Right ventricle myocardium inferior (tissue), 1 donor: ENCODE data around the gene IRF2BPL. TPM values are rescaled to one million over a fixed set of nuclear protein-coding genes. Genes with fewer than 3 reads are reported as not detected.

Experiments used
- ATAC-seq: fragments of 200-7000 bp; cut with Tn5 transposase; one replicate; pipeline ENCODE4 v1.9.1; 2020; ENCODE audit warnings: mild to moderate bottlenecking, moderate library complexity
- DNase-seq: peaks from one replicate; pipeline ENCODE4 v3.0.0; 2021; ENCODE audit errors: missing footprints
- intact Hi-C: fragments of 100-400 bp; cut with DNase I; formaldehyde crosslinking; loops from one replicate; pipeline ENCODE4 v1.11.0; 2022
- total RNA-seq: library from RNA; stranded (reverse); fragmentation: NEBNext Ultra II Directional; extraction: Animal tissue kit (Norgen Biotek cat#: 25700); gene quantifications from one replicate; pipeline ENCODE4 v1.2.1, GENCODE V29; 2021
- donor health status: DM: no; HTN: yes; CAD: no; lungs with severe emphysema.

IRF2BPL gene
- total RNA-seq, 1 donor from 2014 or later, result 41.1 TPM

DNA sequence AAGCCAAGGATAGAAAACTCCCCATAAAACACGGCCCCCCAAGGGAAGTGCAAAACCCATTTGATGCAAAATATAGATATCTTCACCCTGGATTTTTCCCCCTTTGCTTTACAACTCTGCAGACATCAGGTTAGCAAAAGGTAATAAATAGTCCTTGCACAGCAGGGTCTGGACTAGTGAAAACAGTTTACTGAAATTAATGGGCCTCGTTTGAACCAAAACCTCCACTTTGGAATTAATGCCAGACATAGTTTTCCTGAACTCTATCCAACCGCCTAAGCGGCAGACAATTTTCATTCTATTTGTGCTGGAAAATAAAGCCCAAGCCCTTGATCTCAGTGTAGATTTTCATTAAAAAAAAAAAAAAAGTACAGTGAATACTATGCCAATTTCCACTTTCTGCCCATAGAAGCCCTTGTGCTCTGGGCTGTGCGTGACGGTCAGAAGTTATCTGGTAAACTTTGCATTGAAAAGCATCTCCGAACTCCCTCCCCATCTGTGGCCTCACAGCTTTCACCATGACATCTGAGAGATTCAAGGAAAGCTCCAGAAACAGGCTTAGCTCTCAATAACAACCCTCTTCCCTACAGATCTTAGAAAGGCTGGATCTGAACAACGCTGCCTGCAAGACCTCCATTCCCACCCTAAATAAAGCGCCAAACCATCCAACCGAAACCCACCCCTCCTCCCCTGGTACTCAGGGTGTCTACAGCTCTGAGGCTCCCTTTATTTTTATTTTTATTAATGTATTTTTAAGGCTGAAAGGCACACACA lies 11.0 kb upstream of the IRF2BPL start:
- ATAC-seq (no peak), DNase-seq (no peak)
- intact Hi-C loops, result loop anchor here (1.0 to 5.0 kb wide), 4 partner anchors 11 to 121 kb away; partner anchors contain the start of genes CIPC and IRF2BPL

DNA sequence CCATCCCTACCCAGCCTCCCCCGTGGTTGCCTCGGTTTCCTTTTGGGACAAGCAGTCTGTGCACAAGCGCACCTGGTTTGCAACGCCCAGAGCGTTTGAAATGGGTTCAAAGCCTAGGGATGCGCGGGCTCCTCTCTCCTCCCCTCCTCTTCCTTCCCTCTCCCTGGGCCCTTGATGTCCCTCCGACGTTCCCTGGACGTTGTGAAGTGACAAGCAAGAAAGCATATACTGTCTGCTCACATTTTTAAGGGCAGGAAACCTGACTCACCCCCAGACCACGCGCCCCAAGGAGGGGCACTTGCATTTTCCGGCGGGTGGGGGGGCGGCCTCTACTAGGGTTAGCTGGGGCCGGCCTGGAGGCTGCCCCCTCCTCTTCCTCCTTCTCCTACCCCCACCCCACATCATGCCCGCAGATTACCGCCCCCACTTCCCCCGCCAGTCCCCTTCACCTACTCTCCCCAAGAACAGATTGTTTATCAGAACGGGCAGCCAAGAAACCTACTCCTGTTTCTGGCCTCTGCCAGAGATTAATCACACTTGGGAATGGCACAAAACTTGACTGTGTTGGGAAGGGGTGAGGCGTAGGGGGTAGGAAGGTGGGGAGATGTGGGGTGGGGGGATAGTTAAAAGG lies 9.5 kb upstream of the IRF2BPL start:
- no peak for DNase-seq
- intact Hi-C loops, result no loop called here
- no peak for ATAC-seq

DNA sequence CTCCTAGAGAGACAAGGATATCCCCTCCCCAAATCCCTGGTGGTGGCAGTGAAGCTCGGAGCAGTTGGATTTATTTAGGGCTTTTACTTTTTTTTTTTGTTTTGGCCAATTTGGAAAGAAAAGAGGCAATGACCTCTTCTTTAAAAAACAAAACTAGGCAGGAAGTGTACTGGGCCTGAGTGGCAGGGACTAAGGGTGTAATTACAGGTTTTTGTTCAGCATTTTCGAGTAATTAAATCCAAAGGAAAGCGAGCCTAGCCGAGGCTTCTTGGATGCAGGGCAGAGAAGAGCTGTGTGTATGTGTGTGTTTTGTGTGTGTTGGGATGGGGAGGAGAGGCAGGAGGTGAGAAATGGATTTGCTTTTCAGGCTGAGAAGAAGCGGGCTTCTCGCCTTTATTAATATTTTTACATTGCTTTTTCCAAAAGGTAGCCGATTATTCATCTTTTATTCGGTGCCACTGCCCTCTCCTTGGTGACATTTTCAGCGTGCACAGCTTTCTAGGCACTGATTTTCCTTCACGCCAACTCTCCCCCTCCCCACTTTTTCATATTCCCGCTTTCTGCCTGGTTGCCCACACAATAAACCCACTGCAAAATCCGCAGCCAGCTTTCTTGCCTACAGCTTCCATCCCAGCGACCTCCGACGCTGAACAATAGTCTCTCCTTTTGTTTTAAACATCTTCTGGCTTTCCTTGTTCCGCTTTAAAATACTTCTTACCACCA lies 8.9 kb upstream of the IRF2BPL start:
- no peak for ATAC-seq
- intact Hi-C loops, result no loop called here
- DNase-seq, result no peak

- ATAC-seq (no peak), DNase-seq (no peak)
- intact Hi-C loops, result no loop called here
Observed at GRCh38 chr14:77036484-77037214, 8.1 kb upstream of the IRF2BPL start.

DNA sequence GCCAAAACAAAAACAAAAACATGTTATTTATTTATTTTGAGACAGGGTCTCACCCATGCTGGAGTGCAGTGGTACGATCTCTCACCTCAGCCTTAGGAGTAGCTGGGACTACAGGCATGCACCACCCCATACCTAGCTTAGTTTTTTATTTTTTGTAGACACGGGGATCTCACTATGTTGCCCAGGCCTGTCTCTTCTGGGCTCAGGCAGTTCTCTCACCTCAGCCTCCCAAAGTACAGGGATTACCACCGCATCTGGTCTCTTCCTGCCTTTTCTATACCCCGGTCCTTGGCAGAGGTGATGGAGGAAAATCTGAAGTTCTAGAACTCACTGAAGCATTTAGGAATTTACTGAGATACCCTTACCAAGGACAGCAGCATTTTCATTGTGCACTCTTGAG lies 6.8 kb upstream of the IRF2BPL start:
- intact Hi-C loops, result no loop called here
- no peak for DNase-seq
- no peak for ATAC-seq

GRCh38 chr14:77033622-77034589 lies 5.4 kb upstream of the IRF2BPL start:
- DNase-seq (peak; percentile 94), ATAC-seq (peak; percentile 67)
- intact Hi-C loops, result no loop called here

GRCh38 chr14:77032844-77033621 lies 4.5 kb upstream of the IRF2BPL start:
- DNase-seq, result peak; percentile 94
- intact Hi-C loops, result no loop called here
- ATAC-seq, result peak; percentile 78

GRCh38 chr14:77032491-77032843 lies 4.0 kb upstream of the IRF2BPL start:
- intact Hi-C loops, result no loop called here
- ATAC-seq, result no peak
- no peak for DNase-seq

- no peak for DNase-seq
- intact Hi-C loops, result no loop called here
- ATAC-seq, result peak; percentile 3
Observed at GRCh38 chr14:77031759-77032490, 3.4 kb upstream of the IRF2BPL start.

DNA sequence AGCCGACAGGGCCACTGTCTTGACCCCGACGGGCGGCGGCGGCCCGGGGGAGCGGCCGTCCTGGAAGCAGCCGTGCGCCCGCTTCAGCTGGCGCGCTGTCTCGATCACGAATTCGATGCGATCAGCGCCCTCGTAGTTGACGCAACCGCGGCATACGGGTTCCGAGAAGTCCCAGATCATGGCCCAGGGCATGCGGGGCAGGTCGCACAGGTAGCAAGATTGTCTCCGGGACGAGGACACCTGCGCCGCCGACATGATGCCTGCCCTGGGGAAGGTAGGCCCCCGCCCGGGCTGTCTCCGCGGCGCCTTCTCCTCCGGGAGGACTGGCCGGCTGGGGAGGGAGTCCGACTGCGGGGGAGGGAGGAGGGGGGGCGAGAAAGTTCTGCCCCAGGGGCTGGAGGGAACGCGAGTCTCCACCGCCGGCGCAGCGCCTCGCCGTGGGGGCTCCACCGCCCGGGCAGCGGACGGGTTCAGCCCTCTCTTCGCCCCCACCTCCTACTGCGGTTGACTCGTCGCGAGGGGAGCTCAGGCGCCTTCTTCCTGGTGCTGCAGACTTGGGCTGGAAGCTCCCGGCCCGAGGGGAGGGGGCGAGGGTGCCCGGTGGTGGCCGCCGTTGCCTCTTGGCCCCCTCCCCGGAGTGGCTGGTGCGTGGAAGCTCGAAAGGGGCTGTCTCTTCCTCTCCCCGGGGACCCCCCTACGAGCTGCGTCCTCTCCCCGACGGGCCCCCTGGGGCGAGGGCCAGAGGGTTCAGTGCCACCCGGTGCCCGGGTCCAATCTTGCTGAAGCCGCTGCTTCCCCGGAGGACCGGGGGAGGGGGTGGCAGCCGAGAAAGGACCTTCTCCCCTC lies 747 bp downstream of the IRF2BPL start:
- DNase-seq, result peak; percentile 86
- intact Hi-C loops, result loop anchor here (1.0 to 5.0 kb wide), 4 partner anchors 13 to 108 kb away; partner anchors contain the start of gene CIPC
- ATAC-seq, result peak; percentile 37

- peak; percentile 77 for DNase-seq
- intact Hi-C loops, result loop anchor here (1.0 to 5.0 kb wide), 3 partner anchors 70 to 108 kb away; partner anchors contain the start of gene CIPC
- ATAC-seq, result no peak
Observed at GRCh38 chr14:77026930-77027537, 1.5 kb downstream of the IRF2BPL start.

DNA sequence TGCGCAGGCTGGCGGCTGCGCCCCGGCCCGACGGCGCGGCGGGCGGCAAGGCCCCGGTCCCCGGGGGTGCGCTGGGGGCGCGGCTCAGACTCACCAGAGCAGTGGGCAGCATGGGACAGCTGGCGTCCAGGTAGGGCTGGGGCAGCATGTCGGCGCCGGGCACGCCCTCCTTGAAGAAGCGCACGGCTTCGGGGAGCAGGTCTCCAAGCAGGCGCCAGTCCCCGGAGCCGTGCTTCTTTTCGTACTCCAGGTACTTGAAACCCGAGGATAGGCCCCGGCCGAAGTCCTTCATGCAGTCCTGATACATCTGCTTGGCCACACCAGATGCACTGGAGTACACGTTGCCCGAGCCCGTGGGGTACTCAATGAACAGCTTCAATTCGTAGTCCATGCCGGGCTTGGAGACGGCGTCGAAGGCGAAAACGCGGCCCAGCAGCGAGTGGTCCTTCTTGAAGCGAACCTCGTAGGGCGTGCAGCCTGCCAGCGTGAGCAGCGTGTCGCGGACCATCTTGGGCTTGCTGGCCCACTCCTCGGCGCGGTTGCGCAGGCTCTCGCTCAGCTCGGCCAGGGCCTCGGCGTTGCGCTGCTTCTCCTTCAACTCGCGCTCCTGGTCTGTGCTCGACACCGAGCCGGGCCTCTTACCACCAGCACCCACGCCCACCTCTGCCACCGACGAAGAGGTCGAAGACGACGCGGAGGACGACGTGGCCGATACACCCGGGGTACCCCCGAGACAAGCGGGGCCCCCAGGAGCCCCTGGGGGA lies 2.2 kb downstream of the IRF2BPL start:
- no peak for DNase-seq
- intact Hi-C loops, result loop anchor here (2.0 to 5.0 kb wide), 2 partner anchors 70 to 71 kb away; partner anchors contain the start of gene CIPC
- no peak for ATAC-seq

GRCh38 chr14:77025744-77026165 lies 2.8 kb downstream of the IRF2BPL start:
- no peak for ATAC-seq
- DNase-seq, result no peak
- intact Hi-C loops, result loop anchor here (2.0 to 5.0 kb wide), 2 partner anchors 69 to 72 kb away; partner anchors contain the start of gene CIPC

DNA sequence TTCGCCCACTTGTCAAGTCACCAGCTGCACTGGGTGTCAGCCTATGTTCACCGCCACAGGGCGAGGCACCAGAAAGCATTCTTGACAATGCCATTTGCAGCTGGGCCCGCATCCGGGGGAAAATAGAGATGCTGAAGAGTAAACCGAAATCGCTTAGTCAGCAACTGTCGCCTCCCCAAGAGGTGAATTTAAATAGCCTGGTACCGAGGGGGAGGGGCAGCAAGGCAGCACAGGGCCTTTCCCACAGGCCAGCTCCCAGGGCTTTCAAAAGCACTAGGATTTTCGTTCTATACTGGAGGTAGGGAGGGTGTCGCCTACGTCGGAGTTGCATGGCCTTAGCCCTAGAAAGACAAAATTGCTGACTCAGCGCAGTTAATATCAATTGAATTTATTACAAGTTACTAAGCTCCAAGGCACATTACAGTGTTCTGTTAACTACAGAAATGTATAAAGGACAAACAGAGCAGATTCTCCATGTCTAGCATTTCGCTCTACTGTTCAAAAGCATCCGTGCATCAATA lies 4.3 kb downstream of the IRF2BPL start:
- no peak for DNase-seq
- intact Hi-C loops, result no loop called here
- ATAC-seq, result no peak
